HCT116 (cell line): ENCODE data around the gene ZNF576. TPM values are rescaled to one million over a fixed set of nuclear protein-coding genes. Genes with fewer than 3 reads are reported as not detected.
"Not testable (repeated sequence)": the region's sequence is repeated elsewhere in the genome, so short reads cannot be mapped to it uniquely, and the experiment has no call there.

Experiments
- ATAC-seq: fragments of 200-7000 bp; cut with Tn5 transposase; 2 replicates; pipeline ENCODE4 v1.9.1; 2020; ENCODE audit warnings: mild to moderate bottlenecking, moderate library complexity
- BruUV-seq: library from RNA; stranded (reverse); fragments of 400-500 nt; replicated peaks from 2 replicates; lab custom pipeline; 2021; lab: Mats Ljungman, UMichigan
- CTCF ChIA-PET: fragments of 300-600 bp; sonication (Branson Sonifier 250); formaldehyde crosslinking; loops from one replicate; lab custom pipeline; 2021; ENCODE audit warnings: antibody characterized with exemption; lab: Charles Lee
- POLR2A ChIA-PET: fragments of 300-600, 350-600 bp; sonication (Branson Sonifier 250); formaldehyde crosslinking; loops from one replicate; lab custom pipeline; 2021; ENCODE audit warnings: antibody characterized with exemption; lab: Charles Lee
- RAD21 ChIA-PET, 2 experiments: fragments of 300-600 bp; sonication (Branson Sonifier 250); formaldehyde crosslinking; loops; one replicate each; lab custom pipeline; 2023; ENCODE audit warnings: low total read pairs in 2 of 2; ENCODE audit not compliant: uncharacterized antibody in 2 of 2, unreplicated experiment in 2 of 2, low non-redundant PET in 1 of 2; lab: Charles Lee
- DNase-seq: peaks from one replicate; pipeline ENCODE4 v3.0.0-alpha.2; 2010; ENCODE audit warnings: low read depth, low spot score
- H2AFZ ChIP-seq: fragments of 200-600 bp; shearing (Covaris generic), sonication (generic); 2 replicates; pipeline ENCODE4 v1.6.1; 2017; ENCODE audit warnings: low read depth, mixed run types, mixed read lengths, antibody characterized with exemption, low read length; ENCODE audit not compliant: poor library complexity, severe bottlenecking
- H3K27ac ChIP-seq: 2 replicates; pipeline ENCODE4 v1.5.1; 2012; ENCODE audit warnings: low read depth, low read length
- H3K27me3 ChIP-seq: fragments of 200-600 bp; sonication (generic); 2 replicates; pipeline ENCODE4 v1.6.1; 2016; ENCODE audit warnings: mixed run types, low read length, mixed read lengths; ENCODE audit not compliant: insufficient read depth
- H3K36me3 ChIP-seq, 2 experiments: fragments of 200-500 bp in 1 of 2; fragments of 200-600 bp in 1 of 2; sonication (Bioruptor generic) in 1 of 2; sonication (generic) in 1 of 2; 2 replicates each; pipeline versions ENCODE4 v1.5.1 to v1.6.1; 2014 to 2016; ENCODE audit warnings: low read length in 2 of 2, inconsistent platforms in 1 of 2, mixed read lengths in 1 of 2, mixed run types in 1 of 2; ENCODE audit not compliant: insufficient read depth in 2 of 2, control insufficient read depth in 1 of 2
- H3K4me1 ChIP-seq, 2 experiments: fragments of 200-600 bp in 1 of 2; sonication (generic) in 1 of 2; 2 replicates each; pipeline versions ENCODE4 v1.5.1 to v1.6.1; 2012 to 2017; ENCODE audit warnings: low read length in 2 of 2, inconsistent platforms in 1 of 2, mild to moderate bottlenecking in 1 of 2, mixed read lengths in 1 of 2, mixed run types in 1 of 2, moderate library complexity in 1 of 2; ENCODE audit not compliant: insufficient read depth in 2 of 2, control insufficient read depth in 1 of 2
- H3K4me2 ChIP-seq: fragments of 200-600 bp; sonication (generic); 2 replicates; pipeline ENCODE4 v1.6.1; 2017; ENCODE audit warnings: mixed run types, low read length, mixed read lengths
- H3K4me3 ChIP-seq, 2 experiments: fragments of 200-600 bp in 1 of 2; sonication (generic) in 1 of 2; replicated peaks in 1 of 2; 2 replicates each; pipeline ENCODE4 v1.5.1; 2011 to 2016; ENCODE audit warnings: low read length in 2 of 2, control low read depth in 1 of 2, low read depth in 1 of 2, mild to moderate bottlenecking in 1 of 2, mixed read lengths in 1 of 2, mixed run types in 1 of 2
- H3K79me2 ChIP-seq: fragments of 200-600 bp; sonication (generic); 2 replicates; pipeline ENCODE4 v1.6.1; 2017; ENCODE audit warnings: mild to moderate bottlenecking, mixed run types, low read length, moderate library complexity, mixed read lengths; ENCODE audit not compliant: insufficient read depth
- H3K9ac ChIP-seq: fragments of 200-600 bp; sonication (generic); 2 replicates; pipeline ENCODE4 v1.6.1; 2016; ENCODE audit warnings: low read length, mixed read lengths
- H3K9me2 ChIP-seq: fragments of 200-600 bp; sonication (generic), shearing (Covaris generic); 2 replicates; pipeline ENCODE4 v1.6.1; 2017; ENCODE audit warnings: mixed run types, mild to moderate bottlenecking, moderate library complexity; ENCODE audit not compliant: insufficient read depth
- H3K9me3 ChIP-seq, 2 experiments: fragments of 200-500 bp in 1 of 2; fragments of 200-600 bp in 1 of 2; sonication (Bioruptor generic) in 1 of 2; sonication (generic) in 1 of 2; 2 replicates each; pipeline ENCODE4 v1.6.1; 2014 to 2017; ENCODE audit warnings: low read length in 2 of 2, mixed read lengths in 2 of 2, inconsistent platforms in 1 of 2, low read depth in 1 of 2, mild to moderate bottlenecking in 1 of 2, mixed run types in 1 of 2, moderate library complexity in 1 of 2; ENCODE audit not compliant: control insufficient read depth in 1 of 2, insufficient read depth in 1 of 2
- H4K20me1 ChIP-seq: fragments of 200-600 bp; sonication (generic), shearing (Covaris generic); 2 replicates; pipeline ENCODE4 v1.6.1; 2017; ENCODE audit warnings: mixed run types, mild to moderate bottlenecking, moderate library complexity; ENCODE audit not compliant: insufficient read depth
- CBX3 ChIP-seq: IDR thresholded peaks from 2 replicates; pipeline ENCODE4 v1.6.1; 2012; ENCODE audit warnings: low read depth
- EGR1 ChIP-seq: IDR thresholded peaks from 2 replicates; pipeline ENCODE4 v1.6.1; 2012; ENCODE audit warnings: low read depth
- ELF1 ChIP-seq: IDR thresholded peaks from 2 replicates; pipeline ENCODE4 v1.6.1; 2012; ENCODE audit warnings: low read depth, borderline replicate concordance
- FOSL1 ChIP-seq: IDR thresholded peaks from 2 replicates; pipeline ENCODE4 v1.6.1; 2012; ENCODE audit warnings: low read depth
- JUND ChIP-seq: IDR thresholded peaks from 2 replicates; pipeline ENCODE4 v1.6.1; 2012
- POLR2A ChIP-seq: IDR thresholded peaks from 2 replicates; pipeline ENCODE4 v1.7.0; 2011; ENCODE audit warnings: borderline replicate concordance; ENCODE audit not compliant: insufficient read depth, insufficient read length; ENCODE audit errors: extremely low read depth
- POLR2AphosphoS5 ChIP-seq: IDR thresholded peaks from 2 replicates; pipeline ENCODE4 v1.6.1; 2011; ENCODE audit warnings: mild to moderate bottlenecking, low read depth, low read length, moderate library complexity
- RAD21 ChIP-seq: IDR thresholded peaks from 2 replicates; pipeline ENCODE4 v1.6.1; 2012; ENCODE audit warnings: low read depth, mild to moderate bottlenecking
- TCF7L2 ChIP-seq: IDR thresholded peaks from 2 replicates; pipeline ENCODE4 v1.7.0; 2011; ENCODE audit warnings: borderline replicate concordance, inconsistent platforms; ENCODE audit not compliant: insufficient read depth, insufficient read length; ENCODE audit errors: extremely low read depth
- ZFX ChIP-seq: fragments of 450-650 bp; IDR thresholded peaks from 2 replicates; pipeline ENCODE4 v1.6.1; 2017
- intact Hi-C: fragments of 100-400 bp; cut with micrococcal nuclease; formaldehyde crosslinking; loops from 2 replicates; pipeline ENCODE4 v1.10.0; 2022
- total RNA-seq: library from RNA; stranded (reverse); gene quantifications from one replicate; pipeline ENCODE4 v1.2.1, GENCODE V29; 2021; ENCODE audit not compliant: unreplicated experiment
- TF ChIP-seq, protein P1 (sequence below): IDR thresholded peaks from 2 replicates; pipeline ENCODE4 v1.6.1; 2012
- TF ChIP-seq, protein P2 (sequence below): IDR thresholded peaks from 2 replicates; pipeline ENCODE4 v1.6.1; 2012
- TF ChIP-seq, protein P3 (sequence below), 3 experiments: fragments of 200-600 bp in 1 of 3; sonication (generic) in 1 of 3; IDR thresholded peaks in 2 of 3; conservative IDR thresholded peaks in 1 of 3; 2 replicates each; pipeline ENCODE4 v1.5.1; 2012 to 2017; ENCODE audit warnings: low read depth in 2 of 3, low read length in 2 of 3, antibody characterized with exemption in 1 of 3, borderline replicate concordance in 1 of 3, control low read depth in 1 of 3, mild to moderate bottlenecking in 1 of 3, mixed read lengths in 1 of 3, mixed run types in 1 of 3, moderate library complexity in 1 of 3; ENCODE audit not compliant: insufficient read depth in 1 of 3
- TF ChIP-seq, protein P4 (sequence below): IDR thresholded peaks from 2 replicates; pipeline ENCODE4 v1.6.1; 2012; ENCODE audit warnings: low read depth

Gene ZNF576
- total RNA-seq, 1 experiment from 2014 or later, result 11.2 TPM

DNA sequence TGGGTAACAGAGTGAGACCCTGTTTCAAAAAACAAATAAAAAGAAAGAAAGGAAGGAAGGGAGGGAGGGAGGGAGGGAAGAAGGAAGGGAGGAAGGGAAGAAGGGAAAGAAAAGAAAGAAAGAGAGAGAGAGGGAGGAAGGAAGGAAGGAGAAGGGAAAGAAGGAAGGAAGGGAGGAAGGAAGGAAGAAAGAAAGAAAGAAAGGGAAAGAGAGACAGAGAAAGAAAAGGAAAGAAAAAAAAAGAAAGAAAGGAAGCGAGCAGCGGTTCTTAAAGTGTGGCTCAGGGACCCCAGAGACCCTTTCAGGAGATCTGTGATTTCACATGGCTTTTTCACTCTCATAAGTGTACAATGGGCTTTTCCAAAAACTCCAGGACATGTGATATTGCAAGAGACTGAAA lies 53.1 kb downstream of the ZNF576 start:
- Histone ChIP-seq H3K4me3 (no peak overlapping the region), H3K9me3 (no peaks in the 10 kb centered on the region), H3K4me1 (no peaks in the 10 kb centered on the region), H2AFZ (no peak overlapping the region), H3K27ac (no peak overlapping the region), H3K27me3 (no peaks in the 10 kb centered on the region), H4K20me1 (no peaks in the 10 kb centered on the region), H3K9me2 (no peaks in the 10 kb centered on the region), H3K9ac (no peak overlapping the region), H3K4me2 (no peak overlapping the region), H3K36me3 (peaks cover 28 to 50% of the 10 kb centered on the region in 2 experiments), H3K79me2 (no peaks in the 10 kb centered on the region)
- ATAC-seq, result no peak
- intact Hi-C loops, result no loop called here
- RAD21 ChIA-PET, result no interaction called here
- BruUV-seq, result no TSS peak
- CTCF ChIA-PET, result no interaction called here
- DNase-seq, result no peak
- POLR2A ChIA-PET, result no interaction called here
- TF ChIP-seq FOSL1 (no peak), ELF1 (no peak), TCF7L2 (no peak), EGR1 (no peak), JUND (no peak), ZFX (no peak), CBX3 (no peak), POLR2A (no peak), POLR2AphosphoS5 (no peak), RAD21 (no peak)
- TF ChIP-seq, protein P1, sequence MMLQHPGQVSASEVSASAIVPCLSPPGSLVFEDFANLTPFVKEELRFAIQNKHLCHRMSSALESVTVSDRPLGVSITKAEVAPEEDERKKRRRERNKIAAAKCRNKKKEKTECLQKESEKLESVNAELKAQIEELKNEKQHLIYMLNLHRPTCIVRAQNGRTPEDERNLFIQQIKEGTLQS, result no peak
- TF ChIP-seq, protein P2, sequence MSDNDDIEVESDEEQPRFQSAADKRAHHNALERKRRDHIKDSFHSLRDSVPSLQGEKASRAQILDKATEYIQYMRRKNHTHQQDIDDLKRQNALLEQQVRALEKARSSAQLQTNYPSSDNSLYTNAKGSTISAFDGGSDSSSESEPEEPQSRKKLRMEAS, result no peak
- TF ChIP-seq, protein P3, sequence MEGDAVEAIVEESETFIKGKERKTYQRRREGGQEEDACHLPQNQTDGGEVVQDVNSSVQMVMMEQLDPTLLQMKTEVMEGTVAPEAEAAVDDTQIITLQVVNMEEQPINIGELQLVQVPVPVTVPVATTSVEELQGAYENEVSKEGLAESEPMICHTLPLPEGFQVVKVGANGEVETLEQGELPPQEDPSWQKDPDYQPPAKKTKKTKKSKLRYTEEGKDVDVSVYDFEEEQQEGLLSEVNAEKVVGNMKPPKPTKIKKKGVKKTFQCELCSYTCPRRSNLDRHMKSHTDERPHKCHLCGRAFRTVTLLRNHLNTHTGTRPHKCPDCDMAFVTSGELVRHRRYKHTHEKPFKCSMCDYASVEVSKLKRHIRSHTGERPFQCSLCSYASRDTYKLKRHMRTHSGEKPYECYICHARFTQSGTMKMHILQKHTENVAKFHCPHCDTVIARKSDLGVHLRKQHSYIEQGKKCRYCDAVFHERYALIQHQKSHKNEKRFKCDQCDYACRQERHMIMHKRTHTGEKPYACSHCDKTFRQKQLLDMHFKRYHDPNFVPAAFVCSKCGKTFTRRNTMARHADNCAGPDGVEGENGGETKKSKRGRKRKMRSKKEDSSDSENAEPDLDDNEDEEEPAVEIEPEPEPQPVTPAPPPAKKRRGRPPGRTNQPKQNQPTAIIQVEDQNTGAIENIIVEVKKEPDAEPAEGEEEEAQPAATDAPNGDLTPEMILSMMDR (IDR thresholded peaks at IDR 0.05 in 2 of 3, conservative IDR thresholded peaks at IDR 0.05 in 1 of 3; ENCODE audit: borderline replicate concordance in 1 of 3, insufficient read depth in 1 of 3, low read depth in 2 of 3, low read length in 2 of 3), result no peak
- TF ChIP-seq, protein P4, sequence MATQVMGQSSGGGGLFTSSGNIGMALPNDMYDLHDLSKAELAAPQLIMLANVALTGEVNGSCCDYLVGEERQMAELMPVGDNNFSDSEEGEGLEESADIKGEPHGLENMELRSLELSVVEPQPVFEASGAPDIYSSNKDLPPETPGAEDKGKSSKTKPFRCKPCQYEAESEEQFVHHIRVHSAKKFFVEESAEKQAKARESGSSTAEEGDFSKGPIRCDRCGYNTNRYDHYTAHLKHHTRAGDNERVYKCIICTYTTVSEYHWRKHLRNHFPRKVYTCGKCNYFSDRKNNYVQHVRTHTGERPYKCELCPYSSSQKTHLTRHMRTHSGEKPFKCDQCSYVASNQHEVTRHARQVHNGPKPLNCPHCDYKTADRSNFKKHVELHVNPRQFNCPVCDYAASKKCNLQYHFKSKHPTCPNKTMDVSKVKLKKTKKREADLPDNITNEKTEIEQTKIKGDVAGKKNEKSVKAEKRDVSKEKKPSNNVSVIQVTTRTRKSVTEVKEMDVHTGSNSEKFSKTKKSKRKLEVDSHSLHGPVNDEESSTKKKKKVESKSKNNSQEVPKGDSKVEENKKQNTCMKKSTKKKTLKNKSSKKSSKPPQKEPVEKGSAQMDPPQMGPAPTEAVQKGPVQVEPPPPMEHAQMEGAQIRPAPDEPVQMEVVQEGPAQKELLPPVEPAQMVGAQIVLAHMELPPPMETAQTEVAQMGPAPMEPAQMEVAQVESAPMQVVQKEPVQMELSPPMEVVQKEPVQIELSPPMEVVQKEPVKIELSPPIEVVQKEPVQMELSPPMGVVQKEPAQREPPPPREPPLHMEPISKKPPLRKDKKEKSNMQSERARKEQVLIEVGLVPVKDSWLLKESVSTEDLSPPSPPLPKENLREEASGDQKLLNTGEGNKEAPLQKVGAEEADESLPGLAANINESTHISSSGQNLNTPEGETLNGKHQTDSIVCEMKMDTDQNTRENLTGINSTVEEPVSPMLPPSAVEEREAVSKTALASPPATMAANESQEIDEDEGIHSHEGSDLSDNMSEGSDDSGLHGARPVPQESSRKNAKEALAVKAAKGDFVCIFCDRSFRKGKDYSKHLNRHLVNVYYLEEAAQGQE, result no peak

DNA sequence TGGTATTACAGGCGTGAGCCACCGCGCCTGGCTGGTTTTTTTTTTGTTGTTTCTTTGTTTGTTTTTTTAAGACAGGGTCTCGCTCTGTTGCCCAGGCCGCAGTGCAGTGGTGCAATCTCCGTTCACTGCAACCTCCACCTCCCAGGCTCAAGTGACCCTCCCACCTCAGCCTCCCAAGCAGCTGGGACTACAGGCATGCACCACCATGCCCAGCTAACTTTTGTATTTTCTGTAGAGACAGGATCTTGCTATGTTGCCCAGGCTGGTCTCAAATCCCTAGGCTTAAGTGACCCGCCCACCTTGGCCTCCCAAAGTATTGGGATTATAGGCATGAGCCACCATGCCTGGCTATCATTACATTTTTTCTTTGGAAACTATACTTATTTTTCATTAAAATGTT lies 53.9 kb downstream of the ZNF576 start:
- peaks cover 29 to 57% of the 10 kb centered on the region in 2 experiments for H3K36me3 ChIP-seq
- H2AFZ ChIP-seq, H3K9ac ChIP-seq, H4K20me1 ChIP-seq, H3K4me2 ChIP-seq, H3K4me1 ChIP-seq, H3K27ac ChIP-seq, H3K4me3 ChIP-seq, ATAC-seq, H3K79me2 ChIP-seq, BruUV-seq, intact Hi-C loops, H3K27me3 ChIP-seq, H3K9me2 ChIP-seq, CTCF ChIA-PET, H3K9me3 ChIP-seq, DNase-seq, RAD21 ChIA-PET: not testable (repeated sequence)
- POLR2A ChIA-PET, result interaction anchor here (1.4 kb wide), 1 partner anchor 18 kb away, joined by 4 read pairs; no protein-coding TSS in a partner anchor
